ENCODE measurements around the gene TBC1D10B. TPM values are rescaled to one million over a fixed set of nuclear protein-coding genes. Genes with fewer than 3 reads are reported as not detected.

Gene TBC1D10B
- total and polyA plus RNA-seq, 7 donors = 24.5 to 50.0 (median 31.6) TPM

DNA sequence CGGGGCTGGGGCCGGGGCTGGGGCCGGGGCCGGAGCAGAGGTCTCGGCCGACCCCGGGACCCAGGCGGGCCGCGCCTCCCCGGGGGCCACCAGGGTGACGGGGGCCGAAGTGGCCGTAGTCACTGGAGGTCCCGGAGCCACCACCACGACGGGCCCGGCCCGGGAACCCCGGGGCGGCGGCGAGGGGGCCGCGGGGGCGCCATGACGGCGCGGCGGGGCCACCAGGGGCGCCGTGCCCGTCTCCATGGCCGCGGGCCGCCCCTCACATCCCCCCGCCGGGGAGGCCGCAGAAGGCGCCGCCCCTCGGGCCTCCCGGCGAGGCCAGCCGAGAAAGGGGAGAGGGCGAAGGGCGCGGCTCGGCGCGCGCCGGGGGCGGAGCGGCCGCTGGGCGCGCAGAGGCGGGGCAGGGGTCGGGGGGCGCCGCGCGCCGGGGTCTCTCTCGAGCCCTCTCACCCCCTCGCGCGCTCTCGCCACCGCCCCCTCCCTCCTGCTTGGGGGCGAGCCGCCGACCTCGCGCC lies 297 bp downstream of the TBC1D10B start:
- no peak for ATAC-seq

DNA sequence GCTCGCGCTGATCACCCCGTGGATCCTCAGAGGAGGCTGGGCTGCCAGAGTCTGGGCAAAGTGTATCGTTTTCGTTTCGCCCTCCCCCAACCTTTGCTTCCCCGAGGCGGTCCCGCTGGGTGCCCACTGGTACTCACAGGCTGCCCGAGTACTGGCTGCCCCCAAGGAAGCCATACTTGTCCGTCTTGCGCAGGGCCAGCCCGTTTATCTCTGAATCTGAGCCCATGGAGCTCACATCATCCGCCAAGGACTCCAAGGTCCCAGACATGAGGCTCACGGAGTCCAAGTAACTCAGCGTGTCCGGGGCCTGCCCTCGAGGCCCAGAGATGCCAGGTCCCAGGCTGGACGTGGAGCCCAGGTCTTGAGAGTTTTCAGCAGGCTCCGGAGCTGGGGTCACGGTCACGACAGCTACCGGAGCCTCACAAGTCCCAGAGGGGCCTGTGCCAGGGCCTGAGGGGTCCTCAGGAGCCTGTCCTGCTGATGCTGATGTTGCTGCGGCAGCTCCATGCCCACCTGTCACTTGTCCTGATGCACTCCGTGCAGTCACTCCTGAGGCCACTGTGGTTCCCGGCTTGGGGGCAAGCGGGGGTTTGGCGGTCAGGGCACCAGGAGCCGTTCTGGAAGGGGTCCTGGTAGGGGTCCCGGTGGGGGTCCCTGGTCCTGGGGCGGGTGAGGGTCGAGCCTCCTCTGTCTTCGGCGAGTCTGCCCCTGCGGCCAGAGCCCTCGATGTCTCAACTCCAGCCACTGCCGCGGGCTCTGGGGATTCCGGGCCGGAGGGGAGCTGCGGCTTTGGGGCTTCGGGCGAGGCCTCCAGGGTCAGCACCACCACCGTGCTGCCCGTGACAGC lies 980 bp downstream of the TBC1D10B start:
- Histone ChIP-seq H3K4me1 (peaks cover 50% of the 10 kb centered on the region), H3K27me3 (ENCODE audit: insufficient read depth in 3 of 3, low read length in 2 of 3) (no peaks in the 10 kb centered on the region), H3K36me3 (ENCODE audit: insufficient read depth in 1 of 2, low read depth in 1 of 2) (peaks cover 0 to 25% of the 10 kb centered on the region in 2 donors), H3K27ac (peak overlapping the region; percentile 84), H3K9me3 (no peaks in the 10 kb centered on the region), H3K4me3 (peak overlapping the region; percentile 93)
- ATAC-seq = no peak
- TF ChIP-seq, protein P1, sequence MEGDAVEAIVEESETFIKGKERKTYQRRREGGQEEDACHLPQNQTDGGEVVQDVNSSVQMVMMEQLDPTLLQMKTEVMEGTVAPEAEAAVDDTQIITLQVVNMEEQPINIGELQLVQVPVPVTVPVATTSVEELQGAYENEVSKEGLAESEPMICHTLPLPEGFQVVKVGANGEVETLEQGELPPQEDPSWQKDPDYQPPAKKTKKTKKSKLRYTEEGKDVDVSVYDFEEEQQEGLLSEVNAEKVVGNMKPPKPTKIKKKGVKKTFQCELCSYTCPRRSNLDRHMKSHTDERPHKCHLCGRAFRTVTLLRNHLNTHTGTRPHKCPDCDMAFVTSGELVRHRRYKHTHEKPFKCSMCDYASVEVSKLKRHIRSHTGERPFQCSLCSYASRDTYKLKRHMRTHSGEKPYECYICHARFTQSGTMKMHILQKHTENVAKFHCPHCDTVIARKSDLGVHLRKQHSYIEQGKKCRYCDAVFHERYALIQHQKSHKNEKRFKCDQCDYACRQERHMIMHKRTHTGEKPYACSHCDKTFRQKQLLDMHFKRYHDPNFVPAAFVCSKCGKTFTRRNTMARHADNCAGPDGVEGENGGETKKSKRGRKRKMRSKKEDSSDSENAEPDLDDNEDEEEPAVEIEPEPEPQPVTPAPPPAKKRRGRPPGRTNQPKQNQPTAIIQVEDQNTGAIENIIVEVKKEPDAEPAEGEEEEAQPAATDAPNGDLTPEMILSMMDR (IDR thresholded peaks at IDR 0.05) = no peak
- peak in 1 of 2 donors; percentile 68 for DNase-seq
- 0 to 1% (median 1%) methylated on average over 43 to 45 of the region's 45 CpGs for WGBS, 3 donors
- intact Hi-C loops (cut with DNase I) = no loop called here

More for the DNA sequence above, 297 bp downstream of the TBC1D10B start:
- WGBS, 3 donors = 0 to 1% (median 0%) methylated on average over 6 to 76 of the region's 76 CpGs
- peak overlapping the region; percentile 84 for H3K27ac ChIP-seq
- no peak for DNase-seq
- peaks cover 50% of the 10 kb centered on the region for H3K4me1 ChIP-seq
- peaks cover 0 to 18% of the 10 kb centered on the region in 2 donors for H3K36me3 ChIP-seq (ENCODE audit: insufficient read depth in 1 of 2, low read depth in 1 of 2)
- no peaks in the 10 kb centered on the region for H3K27me3 ChIP-seq (ENCODE audit: insufficient read depth in 3 of 3, low read length in 2 of 3)
- H3K4me3 ChIP-seq = peak overlapping the region; percentile 93
- H3K9me3 ChIP-seq = no peaks in the 10 kb centered on the region
- TF ChIP-seq, protein P1 (IDR thresholded peaks at IDR 0.05) = peak; percentile 26
- intact Hi-C loops (cut with DNase I) = loop anchor here in 1 of 2 donors (5.0 kb wide), 1 partner anchor 37 kb away; the partner anchor contains the start of gene ZNF771

DNA sequence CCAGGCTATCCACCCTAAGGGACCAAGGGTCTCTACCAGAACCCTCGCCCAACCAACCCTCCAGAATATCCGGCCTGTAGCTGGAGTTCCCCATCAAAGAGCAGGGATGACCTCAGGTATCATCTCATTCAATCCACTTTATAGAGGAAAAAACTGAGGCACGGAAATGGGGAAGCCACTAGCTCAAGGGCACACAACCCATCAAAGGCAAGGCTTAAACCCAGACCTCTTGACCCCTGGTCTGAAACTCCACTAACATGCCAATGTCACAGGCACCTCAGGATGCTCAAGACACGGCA lies 1.6 kb downstream of the TBC1D10B start:
- H3K9me3 ChIP-seq = no peaks in the 10 kb centered on the region
- peaks cover 45% of the 10 kb centered on the region for H3K4me1 ChIP-seq
- WGBS, 3 donors = 3 to 15% (median 8%) methylated on average over 4 of the region's 4 CpGs
- intact Hi-C loops (cut with DNase I) = loop anchor here in 1 of 2 donors (1.0 kb wide), 1 partner anchor 12 kb away; no protein-coding TSS in a partner anchor
- peaks cover 0 to 30% of the 10 kb centered on the region in 2 donors for H3K36me3 ChIP-seq (ENCODE audit: insufficient read depth in 1 of 2, low read depth in 1 of 2)
- ATAC-seq (no peak), DNase-seq (no peak)
- H3K27me3 ChIP-seq (ENCODE audit: insufficient read depth in 3 of 3, low read length in 2 of 3) = no peaks in the 10 kb centered on the region
- peak overlapping the region; percentile 93 for H3K4me3 ChIP-seq
- peak overlapping the region; percentile 84 for H3K27ac ChIP-seq
- TF ChIP-seq, protein P1 (IDR thresholded peaks at IDR 0.05) = no peak

DNA sequence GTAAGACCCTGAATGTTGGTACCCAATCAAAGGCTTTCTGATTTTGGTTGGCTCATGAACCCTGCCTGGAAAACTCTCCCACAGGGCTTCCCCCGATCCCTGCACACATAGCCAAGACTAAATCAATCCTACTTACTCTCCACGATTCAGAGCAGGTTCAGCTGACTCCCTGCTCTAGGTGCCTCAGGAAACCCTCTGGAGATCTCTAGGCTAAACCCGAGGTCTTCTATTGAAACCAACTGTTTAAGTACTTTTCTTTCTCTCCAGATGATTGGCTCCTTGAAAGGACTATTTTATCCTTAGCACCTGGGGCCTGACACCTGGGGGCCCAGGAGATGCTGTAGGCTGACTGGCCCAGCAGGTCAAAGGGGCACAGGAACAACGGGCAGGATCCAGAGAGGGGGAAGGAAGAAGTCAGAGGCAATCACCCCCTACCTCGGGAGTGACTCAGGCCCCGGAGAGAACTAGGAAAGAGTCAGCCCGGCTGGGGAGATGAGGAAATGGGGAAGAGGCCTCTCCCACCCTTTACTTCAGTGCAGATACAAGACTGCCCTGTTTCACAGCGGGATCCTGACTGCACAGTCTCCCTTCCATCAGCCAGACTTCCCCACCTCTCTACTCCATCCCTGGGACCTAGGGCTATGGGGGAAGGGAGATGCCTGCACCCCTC lies 2.0 kb downstream of the TBC1D10B start:
- 0 to 3% (median 1%) methylated on average over 7 to 8 of the region's 8 CpGs for WGBS, 3 donors
- no peaks in the 10 kb centered on the region for H3K27me3 ChIP-seq (ENCODE audit: insufficient read depth in 3 of 3, low read length in 2 of 3)
- intact Hi-C loops (cut with DNase I) = loop anchor here in 1 of 2 donors (1.0 kb wide), 1 partner anchor 12 kb away; no protein-coding TSS in a partner anchor
- TF ChIP-seq, protein P1 (IDR thresholded peaks at IDR 0.05) = no peak
- no peak for DNase-seq
- H3K4me3 ChIP-seq = peak overlapping the region; percentile 93
- peak overlapping the region; percentile 84 for H3K27ac ChIP-seq
- no peak for ATAC-seq
- no peaks in the 10 kb centered on the region for H3K9me3 ChIP-seq
- peaks cover 42% of the 10 kb centered on the region for H3K4me1 ChIP-seq
- H3K36me3 ChIP-seq (ENCODE audit: insufficient read depth in 1 of 2, low read depth in 1 of 2) = peaks cover 0 to 35% of the 10 kb centered on the region in 2 donors
